HG03558 (cell line): Measurements from ENCODE around the gene ENOX1.

Experiments
- ATAC-seq: cut with Tn5 transposase; IDR thresholded peaks from one replicate; pipeline ENCODE4 v1.9.1; 2021; ENCODE audit warnings: moderate number of reproducible peaks; ENCODE audit not compliant: unreplicated experiment; ENCODE audit errors: extremely low read depth

The ENOX1 gene

DNA sequence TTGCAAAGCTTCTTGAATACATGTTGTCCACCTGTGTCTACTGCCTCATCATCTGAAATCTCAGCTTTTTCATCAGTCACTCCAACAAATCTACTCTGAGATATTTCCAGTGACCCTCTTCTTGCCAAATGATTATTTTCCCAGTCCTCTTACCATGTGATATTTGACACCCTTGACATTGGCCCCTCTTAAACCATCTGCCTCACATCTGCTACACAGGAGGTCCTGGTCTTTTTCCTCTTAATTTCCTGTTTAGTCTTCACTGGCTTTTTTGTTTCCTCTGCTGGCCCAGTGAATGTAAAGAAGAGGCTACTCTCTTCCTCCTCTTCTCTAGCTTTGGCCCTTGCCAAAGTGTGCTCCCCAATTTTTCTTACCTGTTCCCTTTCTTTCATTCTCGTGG is 544.7 kb downstream of the ENOX1 start:
- no peak for ATAC-seq

DNA sequence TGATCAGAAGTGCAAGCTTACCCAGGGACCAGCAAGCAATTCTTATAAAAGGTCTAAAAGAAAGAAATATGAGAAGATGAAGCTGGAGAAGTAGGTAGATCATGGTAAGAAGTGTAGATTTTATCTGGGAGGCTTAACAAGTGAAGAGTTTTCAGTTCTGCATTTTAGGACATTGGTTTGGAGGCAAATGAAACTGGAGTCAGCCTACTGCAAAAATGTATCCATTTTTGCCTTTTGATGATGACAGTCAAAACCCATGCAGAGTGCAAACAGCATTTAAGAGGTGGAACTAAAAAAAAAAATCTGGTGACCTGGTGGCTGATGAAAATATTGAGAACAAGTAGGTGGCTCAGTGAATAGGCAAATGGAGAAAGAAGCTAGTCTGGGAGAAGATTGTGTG is 546.5 kb downstream of the ENOX1 start:
- ATAC-seq: peak; percentile 67

DNA sequence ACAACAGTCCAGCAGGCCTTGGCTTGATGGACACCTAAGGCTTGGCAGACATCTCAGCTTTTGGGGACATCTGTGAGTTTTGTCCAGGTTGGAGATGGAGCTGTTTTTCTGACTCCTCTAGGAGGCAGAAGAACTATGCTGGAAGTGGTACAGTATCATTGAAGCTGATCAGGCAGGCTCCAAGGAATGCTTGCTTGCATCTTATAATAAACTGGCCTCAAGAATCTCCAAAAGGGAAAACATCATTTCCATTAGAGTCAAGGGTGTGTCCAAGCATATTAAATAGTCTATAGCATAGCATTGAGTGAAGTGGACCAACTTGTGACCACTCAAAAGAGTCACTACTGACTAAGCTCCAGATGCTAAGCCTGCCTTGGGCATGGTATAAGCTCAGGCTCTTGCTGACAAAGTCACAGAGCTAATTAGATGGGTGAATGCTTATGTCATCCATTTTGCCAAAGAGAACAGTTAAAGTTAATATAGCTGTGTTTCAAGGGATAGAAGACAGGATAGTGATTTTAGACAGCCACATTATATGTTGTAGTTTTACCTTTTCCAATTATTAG is 547.4 kb downstream of the ENOX1 start:
- no peak for ATAC-seq

- ATAC-seq: no peak
Observed at GRCh38 chr13:43238341-43239083, 548.3 kb downstream of the ENOX1 start.

DNA sequence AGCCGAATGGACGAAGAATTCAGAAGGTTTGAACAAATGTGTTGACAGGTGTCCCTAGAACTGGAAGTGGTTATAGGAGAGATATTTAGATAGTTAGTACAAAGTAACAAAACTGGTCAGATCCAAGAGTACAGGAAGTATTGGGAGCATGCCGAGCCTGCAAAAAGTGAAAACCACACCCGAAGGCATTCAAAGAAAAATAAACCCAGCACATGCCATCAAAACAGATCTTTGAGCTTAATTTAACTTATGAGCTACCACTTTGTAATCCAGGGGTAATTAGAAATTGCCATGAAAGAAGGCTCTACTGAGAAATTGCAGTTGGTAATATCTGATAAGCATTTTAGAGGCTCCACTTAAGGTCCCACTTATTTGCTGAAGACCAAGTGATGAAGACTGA is 549.2 kb downstream of the ENOX1 start:
- ATAC-seq: no peak

GRCh38 chr13:43235028-43235427 is 551.7 kb downstream of the ENOX1 start:
- ATAC-seq: no peak

DNA sequence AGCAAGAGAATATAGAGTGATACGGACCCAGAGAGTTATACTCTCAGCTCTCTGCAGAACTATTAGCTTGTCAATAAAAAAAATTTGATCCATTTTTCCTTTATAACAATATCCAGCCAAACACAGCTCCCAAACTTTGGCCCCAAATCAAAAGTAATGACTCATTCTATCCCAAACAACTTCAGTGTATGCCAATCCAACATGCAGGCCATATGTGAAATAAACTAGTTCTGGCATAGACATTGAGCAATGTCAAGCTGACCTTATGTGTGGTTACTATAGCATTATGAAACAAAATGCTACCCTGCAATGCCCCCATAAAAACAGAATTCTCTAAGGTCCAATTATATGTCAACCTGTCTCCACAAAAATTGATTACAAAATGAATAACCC is 553.9 kb downstream of the ENOX1 start:
- ATAC-seq: no peak

- no peak for ATAC-seq
Observed at GRCh38 chr13:43232144-43232872, 554.5 kb downstream of the ENOX1 start.

GRCh38 chr13:43230989-43231388 is 555.8 kb downstream of the ENOX1 start:
- no peak for ATAC-seq

DNA sequence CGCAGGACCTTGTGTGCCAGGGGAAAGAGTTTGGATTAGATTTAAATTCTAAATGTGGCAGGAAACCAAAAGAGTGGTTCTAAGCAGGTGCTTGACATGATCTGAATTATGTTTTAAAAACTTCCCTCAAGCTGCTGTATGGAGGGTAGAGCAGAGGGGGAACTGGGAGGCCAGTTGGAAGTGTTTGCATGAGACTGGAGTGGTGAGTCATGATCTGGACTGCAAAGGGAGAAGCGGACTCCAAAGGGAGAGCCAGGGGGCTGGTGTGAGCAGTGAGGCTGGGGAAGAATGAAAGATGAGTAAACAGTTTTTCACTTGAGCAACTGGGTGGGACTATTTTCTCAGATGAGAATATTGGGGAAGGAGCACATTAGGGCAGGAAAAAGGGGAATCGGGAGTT is 557.3 kb downstream of the ENOX1 start:
- ATAC-seq: no peak

DNA sequence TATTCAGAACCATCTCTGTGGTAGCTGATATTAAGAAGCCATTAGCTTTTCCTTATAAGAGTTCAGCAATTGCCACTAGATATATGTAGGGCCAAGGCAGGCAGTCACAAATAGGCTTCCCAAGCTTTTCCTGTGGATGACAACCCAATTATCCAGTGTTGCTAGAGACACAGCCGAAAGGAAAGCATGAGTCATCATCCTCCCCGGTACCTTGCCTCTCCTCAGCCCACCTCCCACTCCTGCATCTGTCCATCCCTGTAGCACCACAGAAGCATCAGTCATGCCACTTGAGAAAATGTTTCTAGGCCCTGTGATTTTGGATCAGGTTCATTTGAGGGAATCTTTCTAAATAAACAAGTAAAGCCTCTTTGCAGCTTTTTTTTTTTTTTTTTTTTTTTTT is 559.1 kb downstream of the ENOX1 start:
- no peak for ATAC-seq

GRCh38 chr13:43223216-43223615 is 563.6 kb downstream of the ENOX1 start:
- no peak for ATAC-seq

- no peak for ATAC-seq
Observed at GRCh38 chr13:43222086-43222485, 564.7 kb downstream of the ENOX1 start.

DNA sequence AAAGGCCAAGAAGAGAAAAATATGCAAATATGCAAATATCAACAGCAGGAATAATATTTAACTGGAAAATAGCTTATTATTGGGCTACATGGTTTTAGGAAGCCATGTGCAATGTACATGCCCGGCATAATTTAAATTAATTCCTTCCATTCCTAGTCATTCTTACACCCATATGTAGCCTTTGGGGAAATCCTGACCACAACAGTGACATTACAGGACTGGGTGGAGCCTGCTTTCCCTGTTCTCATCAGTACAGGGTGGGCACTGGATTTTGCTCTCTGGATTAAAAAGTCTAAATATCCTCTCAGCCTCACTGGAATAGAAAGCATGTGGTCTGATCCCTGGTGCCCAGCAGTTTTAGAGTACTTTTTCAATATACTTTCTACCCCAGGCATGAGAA is 565.2 kb downstream of the ENOX1 start:
- ATAC-seq: no peak

DNA sequence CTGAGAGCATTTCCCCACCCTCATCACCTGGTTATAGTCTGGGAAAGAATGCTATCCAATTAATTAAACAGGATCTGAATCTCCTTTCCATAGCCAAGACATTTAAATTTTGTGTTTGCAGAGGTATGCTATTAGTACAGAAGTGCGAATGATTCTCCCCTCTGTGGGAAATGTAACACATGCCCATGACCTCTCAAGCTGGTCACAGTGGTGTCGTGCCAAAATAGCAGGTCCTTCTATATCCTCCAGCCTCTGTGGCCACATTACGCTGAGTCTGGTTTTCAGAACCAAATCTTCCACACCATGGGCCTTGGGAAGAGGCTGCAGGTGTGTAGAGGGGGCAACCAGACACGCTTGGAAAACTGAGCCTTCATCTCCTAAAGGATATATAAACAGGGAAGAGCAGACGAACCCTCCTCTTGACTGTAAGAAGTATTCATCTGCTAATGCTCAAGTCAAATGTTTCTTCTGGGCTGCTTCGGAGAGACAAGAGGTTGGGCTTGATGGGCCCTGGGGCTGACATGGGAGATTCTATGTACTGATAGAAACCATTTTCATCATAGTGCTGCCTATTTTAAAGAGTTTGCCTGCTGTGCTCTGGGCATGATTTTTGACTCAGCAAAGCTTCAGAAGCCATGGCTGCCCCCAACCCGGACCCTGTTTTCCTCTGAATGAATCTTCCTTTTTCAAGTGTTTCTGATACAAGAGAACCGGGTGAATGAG is 565.7 kb downstream of the ENOX1 start:
- no peak for ATAC-seq

- ATAC-seq: no peak
Observed at GRCh38 chr13:43214124-43214523, 572.6 kb downstream of the ENOX1 start.

GRCh38 chr13:43206838-43207237 is 579.9 kb downstream of the ENOX1 start:
- no peak for ATAC-seq

GRCh38 chr13:43205416-43205815 is 581.4 kb downstream of the ENOX1 start:
- no peak for ATAC-seq

GRCh38 chr13:43204591-43204990 is 582.2 kb downstream of the ENOX1 start:
- ATAC-seq: no peak

DNA sequence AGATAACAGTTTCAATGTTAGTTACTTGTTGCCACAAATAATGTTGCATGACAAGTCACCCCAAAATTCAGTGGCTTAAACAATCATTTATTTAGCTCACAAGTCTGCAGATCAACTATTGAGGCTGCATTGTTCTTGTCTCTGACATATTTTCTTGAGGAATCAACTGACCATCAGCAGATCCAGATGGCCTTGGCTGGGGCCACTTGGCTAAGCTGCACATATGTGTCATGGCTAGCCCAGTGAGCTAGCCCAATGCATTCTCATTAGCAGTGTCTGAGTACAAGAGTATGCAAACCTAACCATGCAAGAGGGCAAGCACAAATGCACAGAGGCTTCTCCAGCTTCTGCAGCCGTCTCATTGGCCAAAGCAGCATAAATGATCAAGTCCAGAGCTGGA is 583.0 kb downstream of the ENOX1 start:
- no peak for ATAC-seq

- ATAC-seq: no peak
Observed at GRCh38 chr13:43200736-43201135, 586.0 kb downstream of the ENOX1 start.
